ENCODE data around the gene MINDY1. TPM values are rescaled to one million over a fixed set of nuclear protein-coding genes. Genes with fewer than 3 reads are reported as not detected.

The MINDY1 gene
- total RNA-seq, 1 donor from 2014 or later = 7.7 TPM

DNA sequence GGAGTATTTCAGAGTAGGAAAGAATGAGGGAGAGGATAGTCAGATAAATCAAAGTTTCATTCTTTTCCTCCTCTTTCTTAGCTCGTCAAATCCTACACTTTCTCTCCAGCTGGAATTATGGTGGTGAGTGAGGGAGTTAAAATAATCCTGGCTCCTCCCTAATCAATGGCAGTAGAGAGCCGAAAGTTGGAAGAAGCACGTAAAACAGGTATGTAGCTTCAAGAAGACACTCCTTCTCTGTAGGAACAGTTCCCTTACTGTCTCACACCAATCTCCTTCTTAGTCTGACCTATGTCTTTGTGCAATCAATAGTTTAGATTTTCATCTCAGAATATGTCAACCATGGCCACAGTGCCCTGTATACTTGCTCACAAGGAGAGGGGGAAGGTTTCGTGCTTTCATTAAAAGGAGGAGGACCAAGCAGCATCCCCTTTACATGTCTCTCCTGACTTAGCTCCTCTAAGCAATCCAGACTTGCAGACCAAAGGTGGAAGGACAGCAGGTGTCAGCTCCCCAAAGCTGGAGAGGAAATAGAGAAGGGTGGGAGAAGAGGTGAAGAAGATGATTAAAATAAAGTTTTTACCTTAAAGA lies 878 bp downstream of the MINDY1 start:
- DNase-seq (ENCODE audit: low read depth) = no peak
- TF ChIP-seq, protein P1, sequence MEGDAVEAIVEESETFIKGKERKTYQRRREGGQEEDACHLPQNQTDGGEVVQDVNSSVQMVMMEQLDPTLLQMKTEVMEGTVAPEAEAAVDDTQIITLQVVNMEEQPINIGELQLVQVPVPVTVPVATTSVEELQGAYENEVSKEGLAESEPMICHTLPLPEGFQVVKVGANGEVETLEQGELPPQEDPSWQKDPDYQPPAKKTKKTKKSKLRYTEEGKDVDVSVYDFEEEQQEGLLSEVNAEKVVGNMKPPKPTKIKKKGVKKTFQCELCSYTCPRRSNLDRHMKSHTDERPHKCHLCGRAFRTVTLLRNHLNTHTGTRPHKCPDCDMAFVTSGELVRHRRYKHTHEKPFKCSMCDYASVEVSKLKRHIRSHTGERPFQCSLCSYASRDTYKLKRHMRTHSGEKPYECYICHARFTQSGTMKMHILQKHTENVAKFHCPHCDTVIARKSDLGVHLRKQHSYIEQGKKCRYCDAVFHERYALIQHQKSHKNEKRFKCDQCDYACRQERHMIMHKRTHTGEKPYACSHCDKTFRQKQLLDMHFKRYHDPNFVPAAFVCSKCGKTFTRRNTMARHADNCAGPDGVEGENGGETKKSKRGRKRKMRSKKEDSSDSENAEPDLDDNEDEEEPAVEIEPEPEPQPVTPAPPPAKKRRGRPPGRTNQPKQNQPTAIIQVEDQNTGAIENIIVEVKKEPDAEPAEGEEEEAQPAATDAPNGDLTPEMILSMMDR (IDR thresholded peaks at IDR 0.05; ENCODE audit: insufficient read depth, low read length, poor library complexity, severe bottlenecking) = no peak
- no peaks in the 10 kb centered on the region for H3K36me3 ChIP-seq (ENCODE audit: control insufficient read depth, insufficient read depth, low read length)
- H3K4me3 ChIP-seq (ENCODE audit: low read depth, low read length) = peak overlapping the region; percentile 43
- H3K27me3 ChIP-seq (ENCODE audit: control insufficient read depth, insufficient read depth, low read length) = no peaks in the 10 kb centered on the region

DNA sequence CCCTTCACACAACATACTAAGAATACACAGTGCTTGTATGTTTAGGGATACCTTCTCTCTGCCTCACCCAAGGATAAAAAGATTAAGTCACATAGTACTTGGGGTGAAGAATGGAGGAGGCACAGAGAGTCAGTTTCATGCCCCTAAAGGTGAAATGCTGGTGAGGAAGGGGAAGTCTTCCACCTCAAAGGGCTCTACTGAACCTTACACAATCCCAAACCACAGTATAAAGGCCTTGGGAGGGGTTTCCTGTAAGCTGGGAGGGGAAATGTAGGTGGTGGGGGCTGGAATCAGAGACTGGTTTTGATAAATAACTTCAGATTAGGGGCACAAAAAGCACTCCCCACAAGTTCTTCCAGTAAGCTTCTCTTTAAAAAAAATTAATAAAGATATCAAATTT lies 3.5 kb downstream of the MINDY1 start:
- H3K36me3 ChIP-seq (ENCODE audit: control insufficient read depth, insufficient read depth, low read length) = no peaks in the 10 kb centered on the region
- no peak for DNase-seq (ENCODE audit: low read depth)
- no peaks in the 10 kb centered on the region for H3K27me3 ChIP-seq (ENCODE audit: control insufficient read depth, insufficient read depth, low read length)
- TF ChIP-seq, protein P1 (IDR thresholded peaks at IDR 0.05; ENCODE audit: insufficient read depth, low read length, poor library complexity, severe bottlenecking) = no peak
- no peak overlapping the region for H3K4me3 ChIP-seq (ENCODE audit: low read depth, low read length)

DNA sequence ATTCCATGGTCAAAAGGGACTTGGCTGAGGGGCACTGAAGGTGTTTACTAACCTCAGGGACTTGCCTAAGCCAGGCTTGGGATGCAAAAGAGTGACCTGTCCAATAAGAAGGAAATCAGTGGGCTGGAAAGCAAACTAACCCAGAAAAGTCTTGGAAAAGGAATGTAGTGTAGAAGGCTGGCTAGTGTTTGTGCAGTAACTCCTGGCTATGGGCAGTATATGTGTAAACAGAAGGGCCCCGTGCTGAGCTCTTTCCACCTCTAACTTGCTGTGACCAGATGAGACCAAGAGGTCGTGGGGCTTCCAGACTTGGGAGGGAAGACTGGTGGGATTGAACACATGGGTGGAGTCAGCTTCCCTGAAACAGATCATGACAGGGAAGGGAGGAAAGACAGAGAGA lies 4.1 kb downstream of the MINDY1 start:
- Histone ChIP-seq H3K27me3 (ENCODE audit: control insufficient read depth, insufficient read depth, low read length) (no peaks in the 10 kb centered on the region), H3K36me3 (ENCODE audit: control insufficient read depth, insufficient read depth, low read length) (peaks cover 2% of the 10 kb centered on the region), H3K4me3 (ENCODE audit: low read depth, low read length) (no peak overlapping the region)
- no peak for DNase-seq (ENCODE audit: low read depth)
- TF ChIP-seq, protein P1 (IDR thresholded peaks at IDR 0.05; ENCODE audit: insufficient read depth, low read length, poor library complexity, severe bottlenecking) = no peak

DNA sequence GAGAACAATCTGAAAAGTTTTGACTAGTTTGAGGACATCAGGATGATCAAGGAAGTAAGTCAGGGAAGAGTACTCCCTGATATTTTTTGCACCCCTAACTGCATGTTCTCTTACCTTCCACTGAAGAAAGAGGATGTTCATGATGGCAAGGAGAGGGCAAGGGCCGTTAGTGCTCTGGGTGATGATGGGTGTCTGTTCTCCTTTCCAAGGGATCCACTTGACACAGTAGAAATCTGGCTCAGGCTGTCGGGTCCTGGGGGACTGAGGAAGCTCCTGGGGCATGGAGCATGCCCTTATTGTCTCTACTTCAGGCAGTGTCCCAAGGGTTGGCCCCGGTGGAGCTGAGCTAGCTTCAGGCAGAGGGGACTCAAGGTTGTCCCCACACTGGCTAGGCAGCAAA lies 4.7 kb downstream of the MINDY1 start:
- H3K4me3 ChIP-seq (ENCODE audit: low read depth, low read length) = no peak overlapping the region
- H3K27me3 ChIP-seq (ENCODE audit: control insufficient read depth, insufficient read depth, low read length) = no peaks in the 10 kb centered on the region
- no peak for DNase-seq (ENCODE audit: low read depth)
- TF ChIP-seq, protein P1 (IDR thresholded peaks at IDR 0.05; ENCODE audit: insufficient read depth, low read length, poor library complexity, severe bottlenecking) = no peak
- H3K36me3 ChIP-seq (ENCODE audit: control insufficient read depth, insufficient read depth, low read length) = peaks cover 2% of the 10 kb centered on the region

DNA sequence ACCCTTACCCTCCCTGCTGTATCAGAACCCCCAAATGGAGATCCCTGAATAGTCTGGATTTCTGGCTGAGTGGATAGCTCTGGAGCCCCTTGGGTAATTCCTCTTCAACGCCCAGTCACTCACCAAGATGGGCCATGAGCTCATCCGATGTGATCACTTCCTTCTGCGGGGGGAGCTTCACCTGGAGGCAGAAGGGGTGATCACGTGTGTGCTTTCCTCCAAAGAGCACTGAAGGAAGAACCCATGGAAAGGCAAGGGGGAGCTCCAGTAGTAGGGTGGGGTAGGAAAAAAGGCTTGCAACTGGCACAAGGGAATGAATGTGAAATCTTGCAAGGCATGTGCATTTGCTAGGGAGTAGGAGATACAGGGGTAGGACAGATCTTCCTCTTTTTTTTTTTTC lies 5.1 kb downstream of the MINDY1 start:
- Histone ChIP-seq H3K27me3 (ENCODE audit: control insufficient read depth, insufficient read depth, low read length) (no peaks in the 10 kb centered on the region), H3K36me3 (ENCODE audit: control insufficient read depth, insufficient read depth, low read length) (peaks cover 2% of the 10 kb centered on the region), H3K4me3 (ENCODE audit: low read depth, low read length) (no peak overlapping the region)
- DNase-seq (ENCODE audit: low read depth) = no peak
- TF ChIP-seq, protein P1 (IDR thresholded peaks at IDR 0.05; ENCODE audit: insufficient read depth, low read length, poor library complexity, severe bottlenecking) = no peak

DNA sequence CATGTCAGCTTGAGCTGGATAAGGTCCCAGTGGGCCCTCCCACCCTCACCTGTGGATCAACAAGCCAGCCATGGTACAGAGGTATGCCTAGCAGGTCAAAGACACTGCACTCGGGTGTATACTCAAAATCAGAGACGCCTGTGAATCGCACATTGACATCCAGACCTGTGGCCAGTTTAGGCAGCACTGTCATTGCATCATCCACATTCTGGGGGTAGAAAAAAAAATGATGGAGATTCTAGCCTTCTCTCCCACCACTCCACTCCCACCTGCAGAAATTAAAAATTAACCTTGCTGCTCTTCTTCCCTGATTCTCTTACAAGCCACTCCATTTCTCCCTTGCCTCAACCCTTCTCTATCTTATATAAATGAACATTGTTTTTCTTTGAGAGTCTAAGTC lies 6.3 kb downstream of the MINDY1 start:
- Histone ChIP-seq H3K4me3 (ENCODE audit: low read depth, low read length) (no peak overlapping the region), H3K36me3 (ENCODE audit: control insufficient read depth, insufficient read depth, low read length) (peaks cover 2% of the 10 kb centered on the region), H3K27me3 (ENCODE audit: control insufficient read depth, insufficient read depth, low read length) (no peaks in the 10 kb centered on the region)
- no peak for DNase-seq (ENCODE audit: low read depth)
- TF ChIP-seq, protein P1 (IDR thresholded peaks at IDR 0.05; ENCODE audit: insufficient read depth, low read length, poor library complexity, severe bottlenecking) = no peak

Measured in kidney epithelial cell (primary cell).